Central memory CD4-positive, alpha-beta T cell (primary cell): ENCODE data around the gene FYTTD1.
"Not testable (repeated sequence)": the region's sequence is repeated elsewhere in the genome, so short reads cannot be mapped to it uniquely, and the experiment has no call there.

Experiments used
- DNase-seq: peaks from one replicate; pipeline ENCODE4 v3.0.0; 2022
- total RNA-seq, 3 experiments: gene quantifications; one replicate each; lab custom pipeline; 2026; lab: John Stamatoyannopoulos, UW

The FYTTD1 gene, protein sequence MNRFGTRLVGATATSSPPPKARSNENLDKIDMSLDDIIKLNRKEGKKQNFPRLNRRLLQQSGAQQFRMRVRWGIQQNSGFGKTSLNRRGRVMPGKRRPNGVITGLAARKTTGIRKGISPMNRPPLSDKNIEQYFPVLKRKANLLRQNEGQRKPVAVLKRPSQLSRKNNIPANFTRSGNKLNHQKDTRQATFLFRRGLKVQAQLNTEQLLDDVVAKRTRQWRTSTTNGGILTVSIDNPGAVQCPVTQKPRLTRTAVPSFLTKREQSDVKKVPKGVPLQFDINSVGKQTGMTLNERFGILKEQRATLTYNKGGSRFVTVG
- 93.2 to 156 (median 128) reads per million in 3 experiments for total RNA-seq

DNA sequence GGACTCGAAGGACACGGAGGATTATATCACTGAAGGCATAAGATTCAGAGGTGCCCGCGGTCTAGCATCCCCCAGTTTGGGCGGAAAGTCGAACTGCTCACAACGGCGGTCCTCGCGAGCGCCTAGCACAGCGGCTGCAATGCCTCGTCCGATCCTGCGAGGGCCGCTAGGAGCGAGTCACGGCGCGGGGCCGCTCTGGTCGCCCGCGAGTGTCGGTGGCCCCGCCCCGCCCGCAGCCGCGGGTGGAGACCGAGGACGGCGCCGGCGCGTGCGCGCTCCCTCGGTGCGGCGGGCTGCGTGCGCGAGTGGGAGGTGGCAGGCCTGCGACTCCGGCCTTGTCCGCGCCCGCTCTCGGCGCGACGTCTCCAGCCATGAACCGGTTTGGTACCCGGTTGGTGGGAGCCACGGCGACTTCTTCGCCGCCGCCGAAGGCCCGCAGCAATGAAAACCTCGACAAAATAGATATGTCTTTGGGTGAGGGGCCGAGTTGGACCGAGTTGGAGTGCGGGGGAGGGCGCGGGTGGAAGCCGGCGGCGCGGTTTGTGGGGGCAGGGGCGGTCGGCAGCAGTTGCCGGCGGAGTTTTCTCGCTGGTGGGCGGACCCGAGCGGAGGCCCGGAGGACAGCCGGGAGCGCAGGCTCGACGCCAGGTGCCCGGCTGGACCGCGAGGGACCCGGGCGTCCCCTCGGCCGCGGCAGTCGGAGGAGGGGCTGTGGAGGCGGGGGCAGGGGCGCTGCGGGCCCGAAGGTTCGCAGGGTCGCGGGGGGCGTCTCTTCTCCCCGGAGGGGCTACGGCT, at the start of gene FYTTD1:
FYTTD1 (plus strand) TSS at position 283 of the 795 bp plus-strand sequence; CDS start at position 372, 89 bp downstream.
- DNase-seq, result peak; percentile 88

DNA sequence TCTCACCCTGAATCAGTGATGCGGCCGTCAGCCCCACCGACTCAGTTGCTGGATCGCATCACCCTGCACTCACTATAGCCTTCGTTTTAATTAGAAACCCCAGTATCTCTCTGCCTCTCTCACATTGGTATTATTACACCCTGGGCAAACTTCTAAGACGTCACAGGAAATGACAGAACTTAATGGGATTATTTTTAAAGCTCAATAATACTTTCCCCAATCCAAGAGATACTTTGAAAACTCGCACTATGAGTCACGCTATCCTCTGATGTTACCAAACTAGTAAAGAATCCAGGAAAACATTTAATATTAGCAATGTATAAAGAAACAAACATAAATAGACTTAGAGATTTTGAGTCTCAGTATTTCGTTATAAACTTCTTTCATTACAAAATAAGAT, 49.6 kb upstream of the FYTTD1 start:
- no peak for DNase-seq

DNA sequence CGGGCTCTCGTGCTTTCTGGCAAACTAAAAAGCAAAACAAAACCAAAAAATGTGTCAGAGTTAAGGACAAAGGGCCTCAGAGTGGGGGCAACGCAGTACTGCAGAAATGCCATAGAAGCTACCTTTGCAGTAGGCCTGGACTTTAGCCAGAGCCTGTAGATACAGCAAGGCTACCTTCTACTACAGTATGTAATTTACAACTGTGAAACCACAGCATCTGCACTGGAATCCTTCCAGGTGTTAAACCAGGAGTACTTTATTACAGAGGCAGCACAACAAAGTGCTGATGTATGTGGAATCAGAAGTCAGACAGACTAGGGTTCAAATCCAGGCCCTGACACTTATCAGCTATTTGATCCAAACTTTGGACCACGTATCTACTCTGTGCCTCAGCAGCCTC, 47.8 kb upstream of the FYTTD1 start:
- DNase-seq, result no peak

DNA sequence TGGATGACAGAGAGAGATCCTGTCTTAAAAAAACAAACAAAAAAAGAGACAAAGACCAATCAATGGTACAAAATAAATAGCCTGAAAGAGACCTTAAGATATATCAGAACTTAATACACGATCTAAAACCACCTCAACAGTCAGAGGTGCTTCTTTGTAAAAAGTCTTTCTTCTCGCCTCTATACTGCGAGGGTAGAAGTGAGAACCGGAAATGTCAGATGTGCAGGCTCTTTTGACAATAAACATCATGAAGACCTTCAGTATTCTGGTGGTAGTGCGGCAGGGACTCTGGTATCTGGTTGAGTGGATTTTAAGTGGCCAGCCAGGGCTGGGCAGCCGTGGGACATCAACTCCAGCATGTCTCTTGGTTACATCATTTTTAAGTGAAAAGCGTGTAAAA, 43.0 kb upstream of the FYTTD1 start:
- DNase-seq, result no peak

DNA sequence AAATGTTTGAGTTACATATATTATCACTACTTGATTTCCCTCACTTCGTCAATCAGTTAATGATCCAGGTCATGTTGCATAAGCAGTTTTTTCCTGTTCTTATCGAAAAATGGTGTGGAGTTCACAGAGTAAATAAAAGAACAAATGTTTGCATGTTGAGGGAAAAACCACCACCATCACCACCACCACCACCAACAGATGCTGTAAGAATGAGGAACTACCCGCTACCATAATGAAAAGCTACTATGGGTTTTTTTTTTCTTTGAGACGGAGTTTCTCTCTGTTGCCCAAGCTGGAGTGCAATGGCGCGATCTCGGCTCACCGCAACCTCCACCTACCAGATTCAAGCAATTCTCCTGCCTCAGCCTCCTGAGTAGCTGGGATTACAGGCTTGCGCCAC, 40.5 kb upstream of the FYTTD1 start:
- no peak for DNase-seq

DNA sequence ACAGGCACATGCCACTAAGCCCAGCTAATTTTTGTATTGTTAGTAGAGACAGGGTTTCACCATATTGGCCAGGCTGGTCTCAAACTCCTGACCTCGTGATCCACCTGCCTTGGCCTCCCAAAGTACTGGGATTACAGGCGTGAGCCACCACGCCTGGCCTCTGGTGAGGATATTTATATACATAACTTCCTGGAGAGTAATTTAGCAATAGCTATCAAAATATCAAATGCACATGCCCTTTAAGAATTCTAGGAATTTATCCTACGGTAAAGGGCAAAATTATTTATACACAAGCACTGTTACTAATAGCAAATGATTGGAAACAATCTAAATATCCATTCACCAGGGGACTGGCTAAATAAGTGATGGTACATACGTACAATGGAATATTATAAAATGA, 38.7 kb upstream of the FYTTD1 start:
- DNase-seq, result not testable (repeated sequence)

DNA sequence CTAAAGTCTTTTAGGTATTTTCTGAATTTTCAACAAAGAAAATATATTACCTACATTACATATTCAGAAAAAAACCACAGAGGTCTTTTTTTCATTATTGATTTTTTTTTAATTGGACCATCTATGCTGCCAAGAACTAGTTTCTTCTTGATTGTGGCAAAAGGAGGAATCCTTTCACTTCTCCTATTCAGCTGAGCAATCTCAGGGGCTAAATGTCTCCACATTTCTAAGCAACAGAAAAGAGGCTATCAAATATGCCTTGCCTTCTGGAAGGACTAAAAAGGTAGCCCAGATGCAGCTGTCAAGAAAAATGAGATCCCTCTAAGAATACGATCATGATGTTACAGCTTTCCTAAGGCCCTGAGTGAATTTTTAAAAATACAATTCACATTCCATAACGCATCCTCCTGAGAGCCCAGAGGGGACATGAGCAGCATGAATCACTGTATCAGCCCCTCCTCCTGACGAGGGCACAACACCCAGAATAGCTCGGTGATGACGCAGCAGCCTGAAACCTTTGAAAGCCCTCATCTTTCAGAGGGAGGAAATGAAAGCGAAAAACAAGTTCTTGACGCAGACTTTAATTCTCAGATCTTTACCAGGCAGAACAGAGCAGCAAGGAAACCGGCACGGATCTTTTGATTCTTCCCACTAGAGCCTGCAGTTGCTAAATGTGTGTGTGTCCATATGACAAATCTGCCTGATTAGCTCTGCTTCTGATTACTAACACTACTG, 37.5 kb upstream of the FYTTD1 start:
- peak; percentile 90 for DNase-seq

DNA sequence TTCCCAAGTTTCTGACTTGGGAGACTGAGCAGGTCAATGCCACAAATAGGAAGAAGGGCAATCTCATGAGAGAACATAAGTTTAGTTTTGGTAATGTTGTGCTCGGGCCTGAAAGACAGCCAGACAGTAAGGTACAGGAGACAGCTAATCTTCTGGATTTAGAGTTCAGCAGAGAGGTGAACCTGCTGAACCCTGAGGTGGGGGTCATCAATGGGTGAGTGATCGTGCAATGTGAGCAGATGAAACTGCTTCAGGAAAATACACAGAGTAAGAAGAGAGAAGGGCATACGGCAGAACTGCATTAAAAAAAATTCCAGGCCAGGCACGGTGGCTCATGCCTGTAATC, 36.2 kb upstream of the FYTTD1 start:
- DNase-seq, result no peak

DNA sequence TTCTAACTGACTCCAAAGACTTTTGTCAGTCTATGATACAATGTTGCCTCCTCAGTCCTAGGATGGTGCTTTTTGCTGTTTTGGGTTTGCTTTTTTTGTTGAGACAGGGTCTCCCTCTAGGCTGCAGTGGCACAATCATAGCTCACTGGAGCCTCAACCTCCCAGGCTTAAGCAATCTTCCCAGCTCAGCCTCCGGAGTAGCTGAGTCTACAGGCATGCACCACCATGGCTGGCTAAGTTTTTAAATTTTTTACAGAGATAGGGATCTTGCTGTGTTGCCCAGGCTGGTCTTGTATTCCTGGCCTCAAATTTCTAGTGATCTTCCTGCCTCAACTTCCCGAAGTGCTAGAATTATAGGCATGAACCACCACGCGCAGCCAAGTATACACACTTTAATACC, 35.4 kb upstream of the FYTTD1 start:
- DNase-seq, result no peak

DNA sequence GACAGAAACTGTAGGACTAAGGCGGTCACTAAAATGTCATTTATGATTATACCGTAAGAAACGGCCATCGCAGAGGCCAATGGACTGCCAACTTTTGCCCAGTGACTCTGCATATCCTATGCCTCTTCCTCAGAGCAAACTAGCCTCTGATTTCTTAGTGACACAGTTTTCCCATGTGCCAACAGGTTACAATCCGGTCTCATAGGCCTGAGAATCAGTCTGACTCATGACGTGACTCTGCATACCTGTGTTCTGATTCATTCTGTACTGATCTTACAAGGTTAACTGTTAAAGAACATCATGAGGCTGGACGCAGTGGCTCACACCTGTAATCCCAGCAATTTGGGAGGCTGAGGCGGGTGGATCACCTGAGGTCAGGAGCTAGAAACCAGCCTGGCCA, 30.8 kb upstream of the FYTTD1 start:
- DNase-seq, result no peak

DNA sequence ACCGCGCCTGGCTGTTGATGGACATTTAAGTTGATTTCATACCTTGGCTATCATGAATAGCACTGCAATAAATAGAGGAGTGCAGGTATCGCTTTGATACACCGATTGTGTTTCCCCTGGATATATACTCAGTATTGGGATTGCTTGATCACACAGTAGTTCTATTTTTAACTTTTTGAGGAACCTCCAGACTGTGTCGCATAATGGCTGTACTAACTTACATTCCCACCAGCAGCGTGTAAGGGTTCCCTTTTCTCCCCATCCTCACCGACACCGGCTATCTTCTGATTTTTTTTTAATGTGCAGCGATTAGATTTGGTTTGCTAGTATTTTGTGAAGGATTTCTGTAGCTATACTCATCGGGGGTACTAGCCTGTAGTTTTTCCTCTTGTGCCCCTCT, 29.0 kb upstream of the FYTTD1 start:
- DNase-seq, result no peak

DNA sequence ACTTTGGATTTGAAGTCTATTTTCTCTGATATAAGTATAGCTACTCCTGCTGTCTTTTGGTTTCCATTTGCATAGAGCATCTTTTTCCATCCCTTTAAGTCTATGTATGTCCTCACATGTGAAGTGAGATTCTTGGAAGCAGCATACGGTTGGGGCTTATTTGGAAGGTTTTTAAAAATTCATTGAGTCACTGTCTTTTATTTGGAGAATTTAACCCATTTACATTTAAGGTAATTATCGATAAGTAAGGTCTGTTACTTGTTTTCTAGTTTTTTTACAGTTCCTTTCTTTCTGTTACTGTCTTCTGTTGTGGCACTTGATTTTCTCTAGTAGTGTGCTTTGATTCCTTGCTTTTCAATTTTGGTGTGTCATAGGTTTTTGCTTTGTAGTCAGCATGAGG, 26.9 kb upstream of the FYTTD1 start:
- no peak for DNase-seq

DNA sequence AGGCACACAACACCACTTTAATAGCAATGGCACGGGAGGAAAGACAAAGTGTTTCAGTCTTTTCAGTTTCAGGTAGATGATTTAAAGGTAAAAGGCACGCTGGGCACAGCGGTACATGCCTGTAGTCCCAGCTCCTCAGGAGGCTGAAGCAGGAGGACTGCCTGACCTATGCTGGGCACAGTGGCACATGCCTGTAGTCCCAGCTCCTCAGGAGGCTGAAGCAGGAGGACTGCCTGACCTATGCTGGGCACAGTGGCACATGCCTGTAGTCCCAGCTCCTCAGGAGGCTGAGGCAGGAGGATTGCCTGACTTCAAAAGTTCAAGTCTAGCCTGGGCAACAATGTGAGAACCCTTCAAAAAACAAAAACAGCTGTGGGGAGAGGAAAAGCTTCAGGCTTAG, 21.8 kb upstream of the FYTTD1 start:
- not testable (repeated sequence) for DNase-seq

DNA sequence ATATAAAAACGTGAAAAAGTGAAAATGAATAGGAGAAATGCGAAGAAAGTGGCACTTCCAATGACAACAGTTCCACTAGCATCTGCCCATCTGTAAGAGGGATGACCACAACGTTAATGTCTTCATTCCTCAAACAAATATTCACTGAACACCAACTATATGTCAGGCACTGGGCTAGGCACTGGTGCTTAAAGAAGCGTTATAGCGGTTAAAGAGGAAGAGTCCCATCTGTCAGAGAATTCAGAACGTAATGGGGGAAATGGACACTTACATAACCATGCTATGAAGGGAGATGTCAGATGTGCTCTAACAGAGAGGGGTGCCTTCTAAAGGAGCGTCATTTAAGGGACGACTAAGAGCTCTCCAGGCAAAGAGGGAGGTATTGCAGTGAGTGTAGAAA, 21.2 kb upstream of the FYTTD1 start:
- no peak for DNase-seq

DNA sequence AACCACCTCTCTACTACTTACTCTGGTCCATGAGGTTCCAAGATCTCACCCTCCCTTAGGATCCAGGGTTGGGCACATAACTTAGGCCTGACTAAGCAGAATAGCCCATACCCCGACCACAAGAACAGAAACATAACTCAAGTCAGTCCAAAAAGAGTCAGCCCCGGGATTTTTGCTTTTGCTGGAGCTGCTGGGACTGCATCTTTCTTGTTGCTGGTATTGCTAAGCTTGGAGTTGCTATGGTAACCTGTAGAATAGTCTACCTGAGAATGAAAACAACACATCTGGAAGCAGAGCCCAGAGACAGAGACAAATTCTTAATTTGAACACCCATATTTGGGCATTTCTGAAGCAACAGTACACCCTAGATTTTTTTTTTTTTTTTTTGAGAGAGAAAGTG, 19.5 kb upstream of the FYTTD1 start:
- DNase-seq, result peak; percentile 14

DNA sequence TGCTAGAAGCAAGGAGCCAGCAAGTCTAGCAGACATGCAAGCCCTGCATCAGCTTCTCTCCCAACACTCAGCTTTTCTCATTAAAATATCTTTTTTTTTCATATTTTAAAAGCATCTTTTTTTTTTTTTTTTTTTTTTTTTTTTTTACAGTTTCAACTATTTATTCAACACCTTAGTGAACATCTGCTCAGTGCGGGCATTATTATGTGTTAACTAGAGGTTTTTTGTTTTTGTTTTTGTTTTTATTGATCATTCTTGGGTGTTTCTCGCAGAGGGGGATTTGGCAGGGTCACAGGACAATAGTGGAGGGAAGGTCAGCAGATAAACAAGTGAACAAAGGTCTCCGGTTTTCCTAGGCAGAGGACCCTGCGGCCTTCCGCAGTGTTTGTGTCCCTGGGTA, 18.9 kb upstream of the FYTTD1 start:
- not testable (repeated sequence) for DNase-seq

DNA sequence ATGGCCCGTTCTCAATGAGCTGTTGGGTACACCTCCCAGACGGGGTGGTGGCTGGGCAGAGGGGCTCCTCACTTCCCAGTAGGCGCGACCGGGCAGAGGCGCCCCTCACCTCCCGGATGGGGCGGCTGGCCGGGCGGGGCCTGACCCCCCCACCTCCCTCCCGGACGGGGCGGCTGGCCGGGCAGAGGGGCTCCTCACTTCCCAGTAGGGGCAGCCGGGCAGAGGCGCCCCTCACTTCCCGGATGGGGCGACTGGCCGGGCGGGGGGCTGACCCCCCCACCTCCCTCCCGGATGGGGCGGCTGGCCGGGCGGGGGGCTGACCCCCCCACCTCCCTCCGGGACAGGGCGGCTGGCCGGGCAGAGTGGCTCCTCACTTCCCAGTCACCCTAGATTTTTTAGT, 18.2 kb upstream of the FYTTD1 start:
- not testable (repeated sequence) for DNase-seq

DNA sequence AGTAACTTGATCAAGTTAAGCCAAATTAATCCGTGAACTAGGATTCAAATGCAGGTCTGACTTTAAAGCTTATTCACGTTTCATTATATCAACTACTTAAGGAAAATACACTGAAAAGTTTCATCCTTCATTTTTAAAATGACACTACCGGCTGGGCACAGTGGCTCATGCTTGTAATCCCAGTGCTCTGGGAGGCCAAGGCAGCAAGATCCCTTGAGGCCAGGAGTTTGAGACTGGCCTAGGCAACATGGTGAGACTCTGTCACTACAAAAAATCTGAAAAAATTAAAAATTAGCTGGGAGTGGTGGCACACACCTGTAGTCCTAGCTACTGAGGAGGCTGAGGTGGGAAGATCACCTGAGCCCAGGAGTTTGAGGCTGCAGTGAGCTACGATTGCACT, 16.6 kb upstream of the FYTTD1 start:
- DNase-seq, result no peak

DNA sequence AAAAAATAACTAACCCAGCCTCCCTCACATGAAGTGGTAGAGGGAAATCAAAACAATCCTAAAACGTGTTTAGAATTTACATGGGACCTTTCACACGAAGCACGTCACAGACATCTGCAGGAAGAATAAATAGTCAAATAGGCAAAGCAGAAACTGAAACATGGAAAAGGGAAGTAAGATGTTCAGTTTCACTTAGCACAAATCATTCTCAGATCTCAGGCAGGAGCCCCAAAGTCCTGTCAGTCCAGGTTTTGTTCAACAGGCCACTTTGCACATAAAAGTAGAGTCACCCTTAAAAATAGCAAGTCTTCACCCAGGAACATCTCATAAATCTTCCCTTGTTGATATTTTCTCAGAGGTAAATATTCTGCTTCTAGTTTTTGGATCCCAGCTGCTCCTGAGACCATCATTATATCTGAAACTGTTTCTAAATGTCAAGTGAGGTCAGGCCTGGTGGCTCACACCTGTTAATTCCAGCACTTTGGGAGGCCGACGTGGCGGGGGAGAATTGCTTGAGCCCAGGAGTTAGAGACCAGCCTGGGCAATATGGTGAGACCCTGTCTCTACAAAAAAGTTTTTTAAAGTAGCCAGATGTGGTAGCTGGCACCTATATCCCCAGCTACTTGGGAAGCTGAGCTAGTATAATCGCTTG, 14.9 kb upstream of the FYTTD1 start:
- no peak for DNase-seq

DNA sequence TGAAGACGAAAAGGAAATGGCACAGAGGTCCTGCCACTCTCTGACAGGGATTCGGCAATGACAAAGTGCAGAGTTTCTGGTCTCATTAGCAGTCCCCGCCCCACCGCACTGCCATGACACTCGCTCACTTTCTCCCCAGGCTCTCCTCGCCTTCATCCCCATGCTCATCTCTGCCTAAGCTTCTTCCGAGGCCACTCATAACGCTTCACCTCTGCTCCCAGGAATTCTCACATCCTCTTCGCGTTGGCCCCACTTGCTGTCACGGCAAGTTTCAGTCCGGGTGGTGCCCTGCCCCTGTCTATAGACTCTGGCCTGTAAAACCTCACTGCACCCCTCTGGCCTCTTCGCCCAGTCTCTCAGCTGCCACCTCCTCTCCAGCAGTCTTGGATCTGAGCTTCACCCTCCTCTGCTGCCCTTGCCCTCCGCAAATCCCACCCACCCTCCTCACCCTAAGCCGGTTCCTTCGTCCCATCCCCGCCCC, 13.6 kb upstream of the FYTTD1 start:
- DNase-seq, result peak; percentile 28

DNA sequence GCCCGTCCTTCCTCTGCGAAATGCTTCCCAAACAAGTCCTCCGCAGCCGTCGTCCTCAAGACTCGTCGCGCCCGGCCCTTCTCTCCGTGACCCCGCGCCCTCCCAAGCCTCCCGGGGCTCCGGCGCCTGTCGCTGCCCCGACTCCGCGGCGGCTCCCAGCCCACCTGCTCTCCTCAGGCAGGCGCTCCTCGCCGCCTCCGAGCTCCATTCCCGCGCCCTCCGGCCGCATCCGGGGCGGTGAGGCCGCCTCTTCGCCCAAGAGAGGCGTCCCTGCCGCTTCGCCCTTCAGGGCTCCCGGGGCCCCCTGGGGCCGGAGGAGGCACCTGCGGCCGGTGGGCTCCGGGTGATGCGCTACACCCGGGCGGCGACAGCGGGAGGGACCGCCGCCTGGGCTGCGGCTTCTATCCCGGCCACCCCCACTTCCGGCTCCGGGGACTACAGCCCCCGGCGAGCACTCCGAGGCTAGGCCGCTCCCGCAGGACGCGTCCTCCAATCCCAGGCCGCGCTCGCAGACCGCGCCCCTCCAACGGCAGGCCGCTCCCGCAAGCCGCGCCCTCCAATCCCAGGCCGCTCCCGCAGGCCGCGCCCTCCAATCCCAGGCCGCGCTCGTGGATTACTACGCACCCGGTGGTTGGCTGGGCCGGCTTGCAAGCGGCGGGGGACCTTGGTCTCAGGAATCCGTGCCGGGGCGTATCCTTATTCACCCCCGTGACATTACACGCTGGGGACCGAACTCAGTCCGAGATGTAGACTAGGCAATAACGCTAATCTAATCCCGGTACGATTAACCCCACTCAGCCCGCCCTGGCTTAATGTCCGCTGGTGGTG, 13.0 kb upstream of the FYTTD1 start, which contains the start of gene RUBCN:
RUBCN (minus strand) TSS at position 414 of the 828 bp plus-strand sequence; CDS start at position 229, 185 bp downstream.
- peak; percentile 95 for DNase-seq

DNA sequence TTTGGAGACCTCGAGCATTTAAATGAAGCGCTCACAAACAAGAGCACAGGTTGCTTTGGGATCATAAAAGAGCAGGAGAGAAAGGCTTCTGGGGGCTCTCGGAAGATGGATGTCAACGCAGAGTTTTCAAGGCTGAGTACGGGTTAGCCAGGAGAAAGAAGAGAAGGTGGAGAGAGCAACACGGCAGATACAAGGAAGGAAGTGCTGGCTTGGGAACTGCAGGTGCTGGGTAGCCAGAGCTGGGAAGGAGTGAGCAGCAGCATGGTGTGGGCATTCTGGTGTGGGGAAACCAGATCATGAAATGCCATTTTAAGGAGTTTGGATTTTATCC, 12.4 kb upstream of the FYTTD1 start:
- DNase-seq, result no peak
